ENCODE measurements around the gene GDF15.

Gene GDF15

DNA sequence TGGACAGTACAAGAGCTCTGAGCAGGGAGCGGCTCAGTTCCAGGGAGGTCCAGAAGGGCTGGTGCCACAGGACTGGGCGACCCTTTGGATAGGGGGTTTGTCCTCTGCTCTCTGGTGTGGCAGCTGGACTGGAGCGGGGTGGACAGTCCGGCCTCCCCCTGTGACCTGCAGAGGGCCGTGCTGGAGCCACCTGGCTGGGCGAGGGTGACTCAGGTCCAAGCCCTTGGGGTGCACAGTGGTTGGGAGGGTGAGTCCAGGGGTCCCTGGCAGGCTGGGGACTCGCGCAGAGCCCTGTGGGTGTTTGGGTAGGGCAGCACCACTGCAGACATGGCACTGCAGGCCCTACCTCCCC is 40.4 kb downstream of the GDF15 start:
- no peaks in the 10 kb centered on the region for H3K9me3 Mint-ChIP-seq
- no peak overlapping the region for H3K4me3 Mint-ChIP-seq
- TF ChIP-seq, protein P1, sequence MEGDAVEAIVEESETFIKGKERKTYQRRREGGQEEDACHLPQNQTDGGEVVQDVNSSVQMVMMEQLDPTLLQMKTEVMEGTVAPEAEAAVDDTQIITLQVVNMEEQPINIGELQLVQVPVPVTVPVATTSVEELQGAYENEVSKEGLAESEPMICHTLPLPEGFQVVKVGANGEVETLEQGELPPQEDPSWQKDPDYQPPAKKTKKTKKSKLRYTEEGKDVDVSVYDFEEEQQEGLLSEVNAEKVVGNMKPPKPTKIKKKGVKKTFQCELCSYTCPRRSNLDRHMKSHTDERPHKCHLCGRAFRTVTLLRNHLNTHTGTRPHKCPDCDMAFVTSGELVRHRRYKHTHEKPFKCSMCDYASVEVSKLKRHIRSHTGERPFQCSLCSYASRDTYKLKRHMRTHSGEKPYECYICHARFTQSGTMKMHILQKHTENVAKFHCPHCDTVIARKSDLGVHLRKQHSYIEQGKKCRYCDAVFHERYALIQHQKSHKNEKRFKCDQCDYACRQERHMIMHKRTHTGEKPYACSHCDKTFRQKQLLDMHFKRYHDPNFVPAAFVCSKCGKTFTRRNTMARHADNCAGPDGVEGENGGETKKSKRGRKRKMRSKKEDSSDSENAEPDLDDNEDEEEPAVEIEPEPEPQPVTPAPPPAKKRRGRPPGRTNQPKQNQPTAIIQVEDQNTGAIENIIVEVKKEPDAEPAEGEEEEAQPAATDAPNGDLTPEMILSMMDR (IDR thresholded peaks at IDR 0.05): no peak
- no peaks in the 10 kb centered on the region for H3K27me3 Mint-ChIP-seq (ENCODE audit: low read depth, poor library complexity)
- no peaks in the 10 kb centered on the region for H3K36me3 Mint-ChIP-seq (ENCODE audit: low read depth)
- no peak overlapping the region for H3K27ac Mint-ChIP-seq
- no peak for DNase-seq
- H3K4me1 Mint-ChIP-seq: peaks cover 60% of the 10 kb centered on the region

DNA sequence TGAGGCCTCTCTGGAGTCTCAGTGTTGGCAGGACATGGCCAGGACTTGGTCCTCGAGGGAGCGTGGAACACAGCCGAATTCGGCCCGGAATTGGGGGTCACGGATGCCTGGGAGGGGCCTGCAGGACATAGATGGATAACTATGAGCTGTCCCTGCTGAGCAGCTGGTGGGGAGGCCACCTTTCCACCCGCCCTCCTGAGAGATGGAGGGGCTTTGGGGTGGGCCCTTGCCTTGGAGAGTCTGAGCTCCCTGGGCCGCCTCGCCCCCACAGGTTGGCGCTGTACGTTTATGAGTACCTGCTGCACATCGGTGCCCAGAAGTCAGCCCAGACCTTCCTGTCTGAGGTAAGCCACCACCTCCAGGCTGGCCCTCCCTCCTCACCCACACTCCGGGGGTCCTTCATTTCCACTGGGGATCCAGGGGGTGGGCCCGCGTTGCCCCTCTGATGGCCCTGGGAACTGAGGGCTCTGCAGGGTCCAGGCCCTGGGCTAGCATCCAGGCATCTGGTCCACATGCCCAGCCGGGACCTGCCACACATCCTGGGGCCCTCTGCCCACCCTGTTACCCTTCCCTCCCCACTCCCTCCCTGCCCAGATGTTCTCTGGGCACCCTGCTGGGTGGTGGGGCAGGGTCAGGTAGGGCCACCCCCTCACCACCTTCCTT is 41.3 kb downstream of the GDF15 start:
- Mint-ChIP-seq H3K9me3 (no peaks in the 10 kb centered on the region), H3K27ac (no peak overlapping the region), H3K4me1 (peaks cover 58% of the 10 kb centered on the region), H3K36me3 (ENCODE audit: low read depth) (no peaks in the 10 kb centered on the region), H3K27me3 (ENCODE audit: low read depth, poor library complexity) (no peaks in the 10 kb centered on the region), H3K4me3 (no peak overlapping the region)
- no peak for DNase-seq
- TF ChIP-seq, protein P1 (IDR thresholded peaks at IDR 0.05): no peak

DNA sequence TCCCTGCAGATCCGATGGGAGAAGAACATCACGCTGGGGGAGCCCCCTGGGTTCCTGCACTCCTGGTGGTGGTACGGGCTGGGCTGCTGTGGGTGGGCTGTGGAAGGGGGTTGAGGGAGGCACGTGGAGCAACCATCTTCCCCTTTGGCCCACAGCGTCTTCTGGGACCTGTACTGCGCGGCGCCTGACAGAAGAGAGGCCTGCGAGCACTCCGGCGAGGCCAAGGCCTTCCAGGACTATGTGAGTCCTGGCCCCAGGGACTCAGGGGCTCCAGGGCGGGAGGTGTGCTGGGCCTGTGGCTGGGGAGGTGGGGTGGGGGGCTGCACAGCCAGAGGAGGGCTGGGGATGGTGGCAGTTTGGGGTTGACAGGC is 41.8 kb downstream of the GDF15 start:
- DNase-seq: no peak
- no peaks in the 10 kb centered on the region for H3K27me3 Mint-ChIP-seq (ENCODE audit: low read depth, poor library complexity)
- H3K9me3 Mint-ChIP-seq: no peaks in the 10 kb centered on the region
- TF ChIP-seq, protein P1 (IDR thresholded peaks at IDR 0.05): no peak
- H3K36me3 Mint-ChIP-seq (ENCODE audit: low read depth): no peaks in the 10 kb centered on the region
- peaks cover 59% of the 10 kb centered on the region for H3K4me1 Mint-ChIP-seq
- H3K4me3 Mint-ChIP-seq: no peak overlapping the region
- no peak overlapping the region for H3K27ac Mint-ChIP-seq

DNA sequence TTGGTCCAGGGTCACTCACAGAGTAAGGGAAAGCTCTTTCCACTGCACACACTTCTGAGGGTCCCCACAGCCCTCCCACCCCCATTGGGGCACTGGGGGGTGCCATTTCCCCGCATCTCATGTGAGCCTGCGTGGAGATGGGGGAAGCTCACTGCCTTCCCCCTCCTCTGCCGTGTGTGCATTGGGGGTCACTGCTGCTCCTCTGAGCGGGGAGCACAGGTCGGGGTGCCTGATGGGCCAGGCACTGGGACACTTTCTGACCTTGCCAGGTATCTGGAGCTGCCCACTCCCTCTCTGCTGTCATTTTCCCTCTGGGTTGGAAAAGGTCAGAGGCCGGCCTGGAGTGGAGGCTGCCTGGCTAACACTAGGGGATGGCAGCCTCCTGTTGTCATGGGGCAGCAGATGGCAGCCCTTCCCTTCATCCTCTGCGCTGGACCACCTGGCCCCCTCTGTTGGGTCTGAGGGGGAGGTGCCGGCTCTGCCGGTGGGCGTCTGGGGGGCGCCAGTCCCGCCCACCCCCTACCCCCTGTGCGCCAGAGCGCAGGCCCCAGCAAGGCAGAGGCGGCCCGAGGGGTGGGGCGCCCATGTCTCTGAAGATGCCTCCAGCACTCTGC is 42.3 kb downstream of the GDF15 start:
- H3K4me3 Mint-ChIP-seq: no peak overlapping the region
- no peaks in the 10 kb centered on the region for H3K27me3 Mint-ChIP-seq (ENCODE audit: low read depth, poor library complexity)
- no peaks in the 10 kb centered on the region for H3K9me3 Mint-ChIP-seq
- no peak overlapping the region for H3K27ac Mint-ChIP-seq
- peaks cover 53% of the 10 kb centered on the region for H3K4me1 Mint-ChIP-seq
- DNase-seq: no peak
- TF ChIP-seq, protein P1 (IDR thresholded peaks at IDR 0.05): no peak
- no peaks in the 10 kb centered on the region for H3K36me3 Mint-ChIP-seq (ENCODE audit: low read depth)

DNA sequence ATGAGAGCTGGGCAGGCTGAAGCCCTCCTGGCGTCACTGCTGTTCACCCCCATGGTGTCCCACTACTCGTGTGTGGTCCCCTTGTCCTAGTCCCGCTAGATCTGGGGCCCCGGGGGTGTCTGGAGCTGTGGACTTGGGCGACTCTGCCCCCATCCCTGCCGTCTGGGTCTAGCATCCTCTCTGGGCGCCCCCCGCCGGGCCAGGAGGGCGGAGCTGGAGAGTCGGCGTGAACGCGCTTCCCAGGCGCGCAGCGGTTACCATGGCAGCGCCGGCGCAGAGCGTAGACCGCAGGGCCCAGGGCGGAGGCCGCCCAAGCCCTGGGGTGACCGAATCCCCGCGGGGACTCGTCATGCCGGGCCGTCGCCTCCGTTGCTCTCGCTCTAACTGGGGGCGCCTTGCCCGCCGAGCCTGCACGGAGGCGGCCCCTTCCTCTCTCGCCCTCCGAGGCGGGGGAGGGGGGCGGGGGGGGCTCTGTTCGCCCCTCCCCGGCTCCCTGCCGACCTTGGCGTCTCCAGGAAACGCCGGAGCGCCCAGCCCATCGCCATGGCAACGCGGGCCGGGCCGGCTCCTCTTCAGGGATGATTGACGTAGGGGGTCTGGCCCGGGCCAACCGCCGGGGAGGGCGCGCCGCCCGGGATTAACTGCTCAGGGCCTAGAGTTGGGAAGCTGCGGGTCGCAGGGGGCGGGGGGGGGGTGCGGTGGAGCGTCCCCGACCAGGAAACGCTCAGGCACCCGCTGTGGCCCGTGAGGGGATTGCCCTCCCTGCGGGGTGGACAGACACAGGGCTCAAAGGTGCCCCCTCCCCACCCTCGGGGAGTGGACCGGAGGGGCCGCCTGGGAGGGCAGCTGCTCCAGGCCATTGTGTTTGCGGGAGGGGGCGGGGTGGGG is 43.1 kb downstream of the GDF15 start:
- Mint-ChIP-seq H3K4me1 (peaks cover 46% of the 10 kb centered on the region), H3K27ac (no peak overlapping the region), H3K4me3 (no peak overlapping the region), H3K27me3 (ENCODE audit: low read depth, poor library complexity) (no peaks in the 10 kb centered on the region), H3K36me3 (ENCODE audit: low read depth) (no peaks in the 10 kb centered on the region), H3K9me3 (no peaks in the 10 kb centered on the region)
- TF ChIP-seq, protein P1 (IDR thresholded peaks at IDR 0.05): no peak
- peak; percentile 93 for DNase-seq

All from nephron progenitor cell (in vitro differentiated cells).